PC-3 (cell line): Measurements from ENCODE around the gene MEPCE. TPM values are rescaled to one million over a fixed set of nuclear protein-coding genes. Genes with fewer than 3 reads are reported as not detected.

Experiments
- ATAC-seq: fragments of 200-7000 bp; cut with Tn5 transposase; 2 replicates; pipeline ENCODE4 v1.9.1; 2020; ENCODE audit warnings: mild to moderate bottlenecking, moderate library complexity
- BruUV-seq: library from RNA; stranded (reverse); fragments of 400-500 nt; replicated peaks from 2 replicates; lab custom pipeline; 2021; lab: Mats Ljungman, UMichigan
- CTCF ChIA-PET: fragments of 300-600 bp; sonication (Branson Sonifier 250); formaldehyde crosslinking; loops from one replicate; lab custom pipeline; 2022; ENCODE audit warnings: antibody characterized with exemption; lab: Charles Lee
- POLR2A ChIA-PET: fragments of 300-600 bp; sonication (Branson Sonifier 250); formaldehyde crosslinking; loops from one replicate; lab custom pipeline; 2022; ENCODE audit warnings: antibody characterized with exemption; ENCODE audit not compliant: unreplicated experiment; lab: Charles Lee
- DNase-seq: peaks from one replicate; pipeline ENCODE4 v3.0.0-alpha.2; 2015
- H2AFZ ChIP-seq: fragments of 300-600 bp; sonication (generic); 2 replicates; pipeline ENCODE4 v1.6.0; 2016; ENCODE audit warnings: antibody characterized with exemption, low read length
- H3F3A ChIP-seq: fragments of 300-600 bp; sonication (generic); one replicate; pipeline ENCODE4 v1.6.0; 2017; ENCODE audit warnings: antibody characterized with exemption, low read length, control low read depth, mild to moderate bottlenecking; ENCODE audit not compliant: unreplicated experiment
- H3K27ac ChIP-seq: fragments of 300-600 bp; sonication (generic); 2 replicates; pipeline ENCODE4 v1.5.1; 2016; ENCODE audit warnings: mild to moderate bottlenecking, low read length
- H3K27me3 ChIP-seq: fragments of 300-600 bp; sonication (generic); 2 replicates; pipeline ENCODE4 v1.6.1; 2016; ENCODE audit warnings: low read length, mixed read lengths
- H3K36me3 ChIP-seq: fragments of 300-600 bp; sonication (generic); 2 replicates; pipeline ENCODE4 v1.6.1; 2016; ENCODE audit warnings: low read depth, mixed run types, low read length, mixed read lengths
- H3K4me1 ChIP-seq: fragments of 300-600 bp; sonication (generic); 2 replicates; pipeline ENCODE4 v1.5.1; 2016; ENCODE audit warnings: low read length; ENCODE audit not compliant: insufficient read depth
- H3K4me2 ChIP-seq: fragments of 300-600 bp; sonication (generic); 2 replicates; pipeline ENCODE4 v1.6.0; 2016; ENCODE audit warnings: low read length
- H3K4me3 ChIP-seq: fragments of 300-600 bp; sonication (generic); 2 replicates; pipeline ENCODE4 v1.5.1; 2016; ENCODE audit warnings: mild to moderate bottlenecking, low read length, mixed read lengths
- H3K79me2 ChIP-seq: fragments of 300-600 bp; sonication (generic); 2 replicates; pipeline ENCODE4 v1.6.1; 2017; ENCODE audit warnings: low read length, mixed read lengths
- H3K9ac ChIP-seq: fragments of 300-600 bp; sonication (generic); 2 replicates; pipeline ENCODE4 v1.6.0; 2016; ENCODE audit warnings: mild to moderate bottlenecking, low read length
- H3K9me2 ChIP-seq: fragments of 300-600 bp; sonication (generic); replicated peaks from 2 replicates; pipeline ENCODE4 v1.6.1; 2016; ENCODE audit warnings: mixed run types, low read length, mixed read lengths
- H3K9me3 ChIP-seq: fragments of 300-600 bp; sonication (generic); 2 replicates; pipeline ENCODE4 v1.6.1; 2016; ENCODE audit warnings: low read length, mixed read lengths
- H4K20me1 ChIP-seq: fragments of 300-600 bp; sonication (generic); 2 replicates; pipeline ENCODE4 v1.6.1; 2016; ENCODE audit warnings: low read length, mixed read lengths
- CTCF ChIP-seq: fragments of 300-600 bp; sonication (generic); conservative IDR thresholded peaks from 2 replicates; pipeline ENCODE4 v1.5.1; 2017; ENCODE audit warnings: antibody characterized with exemption, low read depth, mild to moderate bottlenecking, low read length
- EZH2 ChIP-seq: fragments of 300-600 bp; sonication (generic); IDR thresholded peaks from one replicate; pipeline ENCODE4 v1.6.1; 2017; ENCODE audit warnings: antibody characterized with exemption, mild to moderate bottlenecking, low read length; ENCODE audit not compliant: unreplicated experiment
- EZH2phosphoT487 ChIP-seq: fragments of 300-600 bp; sonication (generic); IDR thresholded peaks from 2 replicates; pipeline ENCODE4 v1.6.1; 2018; ENCODE audit warnings: mild to moderate bottlenecking, antibody characterized with exemption, low read length, borderline replicate concordance
- intact Hi-C: fragments of 100-400 bp; cut with micrococcal nuclease; formaldehyde crosslinking; loops from 2 replicates; pipeline ENCODE4 v1.9.0; 2023
- total RNA-seq: library from RNA; depleted of rRNA; stranded (reverse); fragments of >200 nt; gene quantifications from 2 replicates; pipeline ENCODE4 v1.2.3, GENCODE V29; 2014

Gene MEPCE
- total RNA-seq, 1 experiment from 2014 or later: 36.0 TPM

GRCh38 chr7:100441641-100442535 lies 12.3 kb downstream of the MEPCE start:
- no peak overlapping the region for H2AFZ ChIP-seq
- no peak overlapping the region for H3K27ac ChIP-seq

GRCh38 chr7:100443096-100443840 lies 13.6 kb downstream of the MEPCE start:
- intact Hi-C loops: no loop called here
- CTCF ChIA-PET: interaction anchor here (0.5 to 0.7 kb wide), 2 partner anchors 22 to 143 kb away, joined by 3 to 4 read pairs; partner anchors contain the start of genes FBXO24 and LRCH4
- H3K4me1 ChIP-seq: no peaks in the 10 kb centered on the region
- H3K36me3 ChIP-seq: no peaks in the 10 kb centered on the region
- no peak overlapping the region for H3K4me3 ChIP-seq
- DNase-seq (no peak), ATAC-seq (no peak)
- no peak overlapping the region for H3K9ac ChIP-seq
- H3K79me2 ChIP-seq: no peaks in the 10 kb centered on the region
- H3K9me2 ChIP-seq: no peaks in the 10 kb centered on the region
- TF ChIP-seq EZH2phosphoT487 (no peak), CTCF (no peak), EZH2 (no peak)
- no peak overlapping the region for H2AFZ ChIP-seq
- H3K4me2 ChIP-seq: no peak overlapping the region
- H3F3A ChIP-seq: no peaks in the 10 kb centered on the region
- BruUV-seq: no TSS peak
- no peaks in the 10 kb centered on the region for H3K9me3 ChIP-seq
- H3K27ac ChIP-seq: no peak overlapping the region
- H4K20me1 ChIP-seq: no peaks in the 10 kb centered on the region
- H3K27me3 ChIP-seq: no peaks in the 10 kb centered on the region
- POLR2A ChIA-PET: no interaction called here

More at GRCh38 chr7:100441641-100442535, 12.3 kb downstream of the MEPCE start:
- intact Hi-C loops: no loop called here
- no peaks in the 10 kb centered on the region for H3K27me3 ChIP-seq
- TF ChIP-seq EZH2phosphoT487: no peak
- no peak for TF ChIP-seq CTCF
- no peak for TF ChIP-seq EZH2
- POLR2A ChIA-PET: no interaction called here
- no peaks in the 10 kb centered on the region for H3K4me1 ChIP-seq
- H3K79me2 ChIP-seq: no peaks in the 10 kb centered on the region
- H3K9me2 ChIP-seq: no peaks in the 10 kb centered on the region
- H3K9me3 ChIP-seq: no peaks in the 10 kb centered on the region
- ATAC-seq: no peak
- no peak overlapping the region for H3K9ac ChIP-seq
- no peak overlapping the region for H3K4me3 ChIP-seq
- no peak for DNase-seq
- H3K36me3 ChIP-seq: no peaks in the 10 kb centered on the region
- H3K4me2 ChIP-seq: no peak overlapping the region
- no peaks in the 10 kb centered on the region for H3F3A ChIP-seq
- CTCF ChIA-PET: no interaction called here
- H4K20me1 ChIP-seq: no peaks in the 10 kb centered on the region
- BruUV-seq: no TSS peak
